Gastrocnemius medialis (tissue), 4 donors: ENCODE results near the gene INTS11. TPM values are rescaled to one million over a fixed set of nuclear protein-coding genes. Genes with fewer than 3 reads are reported as not detected.

Source experiments
- ATAC-seq, 2 donors: fragments of 150-250 bp; one replicate each; pipeline ENCODE4 v1.9.1; 2016
- DNase-seq, 2 donors: peaks; one replicate each; pipeline ENCODE4 v3.0.0-alpha.2; 2019
- H3K27ac ChIP-seq, 4 donors: fragments of 200-600 bp; sonication (generic); 1 replicate in 1 of 4; 2 replicates in 3 of 4; pipeline ENCODE4 v1.5.1; 2016 to 2018; ENCODE audit warnings: mild to moderate bottlenecking in 2 of 4, moderate library complexity in 1 of 4
- H3K27me3 ChIP-seq, 3 donors: fragments of 200-600 bp; sonication (generic) in 2 of 3; 1 replicate in 1 of 3; 2 replicates in 2 of 3; pipeline versions ENCODE4 v1.5.1 to v1.6.0; 2016 to 2019; ENCODE audit warnings: mild to moderate bottlenecking in 1 of 3, moderate library complexity in 1 of 3
- H3K36me3 ChIP-seq, 2 donors: fragments of 200-600 bp; sonication (generic) in 1 of 2; one replicate each; pipeline ENCODE4 v1.5.1; 2017 to 2018
- H3K4me1 ChIP-seq, 2 donors: fragments of 200-600 bp; sonication (generic) in 1 of 2; one replicate each; pipeline ENCODE4 v1.5.1; 2016 to 2017; ENCODE audit warnings: mild to moderate bottlenecking in 2 of 2
- H3K4me3 ChIP-seq, 4 donors: fragments of 200-600 bp; sonication (generic) in 3 of 4; 1 replicate in 1 of 4; 2 replicates in 3 of 4; pipeline ENCODE4 v1.5.1; 2016 to 2019; ENCODE audit warnings: mild to moderate bottlenecking in 2 of 4
- H3K9me3 ChIP-seq, 3 donors: fragments of 200-600 bp; sonication (generic) in 2 of 3; 1 replicate in 1 of 3; 2 replicates in 2 of 3; pipeline ENCODE4 v1.5.1; 2016 to 2019
- POLR2A ChIP-seq, 2 donors: fragments of 450-650 bp; IDR thresholded peaks; one replicate each; pipeline ENCODE4 v1.6.1; 2017; ENCODE audit warnings: antibody characterized with exemption in 2 of 2, mild to moderate bottlenecking in 2 of 2, moderate library complexity in 2 of 2
- in situ Hi-C, 4 donors: fragments of 200-750 bp; cut with MboI; loops; one replicate each; pipeline versions ENCODE4 v1.15.0 to v1.8.0; 2017; ENCODE audit warnings: low sequenced_read_pairs in 4 of 4
- intact Hi-C: fragments of 100-400 bp; cut with DNase I; formaldehyde crosslinking; loops from one replicate; pipeline ENCODE4 v1.15.1; 2023; ENCODE audit warnings: low total_unique reads
- total RNA-seq, 4 donors: library from RNA; depleted of rRNA; stranded (reverse); fragments of >200 nt; gene quantifications; one replicate each; pipeline versions ENCODE4 v1.1.0 to v1.2.3, GENCODE V29; 2016
- TF ChIP-seq, protein P1 (sequence below), 5 experiments: fragments of 450-650 bp in 3 of 5; fragments of 200-600 bp in 2 of 5; sonication (generic) in 2 of 5; IDR thresholded peaks in 4 of 5; conservative IDR thresholded peaks in 1 of 5; 1 replicate in 4 of 5; 2 replicates in 1 of 5; pipeline ENCODE4 v1.5.1; 2016 to 2019; ENCODE audit warnings: antibody characterized with exemption in 5 of 5, mild to moderate bottlenecking in 3 of 5, moderate library complexity in 3 of 5

Gene INTS11
- total RNA-seq, 4 donors from 2014 or later = 74.0 to 94.4 (median 84.7) TPM

GRCh38 chr1:1275836-1276235, 48.6 kb downstream of the INTS11 start:
- no peak for ATAC-seq
- no peaks in the 10 kb centered on the region for H3K27me3 ChIP-seq
- in situ Hi-C loops = no loop called here
- H3K4me1 ChIP-seq = peaks cover 26 to 28% of the 10 kb centered on the region in 2 donors
- no peak for DNase-seq
- TF ChIP-seq, protein P1, sequence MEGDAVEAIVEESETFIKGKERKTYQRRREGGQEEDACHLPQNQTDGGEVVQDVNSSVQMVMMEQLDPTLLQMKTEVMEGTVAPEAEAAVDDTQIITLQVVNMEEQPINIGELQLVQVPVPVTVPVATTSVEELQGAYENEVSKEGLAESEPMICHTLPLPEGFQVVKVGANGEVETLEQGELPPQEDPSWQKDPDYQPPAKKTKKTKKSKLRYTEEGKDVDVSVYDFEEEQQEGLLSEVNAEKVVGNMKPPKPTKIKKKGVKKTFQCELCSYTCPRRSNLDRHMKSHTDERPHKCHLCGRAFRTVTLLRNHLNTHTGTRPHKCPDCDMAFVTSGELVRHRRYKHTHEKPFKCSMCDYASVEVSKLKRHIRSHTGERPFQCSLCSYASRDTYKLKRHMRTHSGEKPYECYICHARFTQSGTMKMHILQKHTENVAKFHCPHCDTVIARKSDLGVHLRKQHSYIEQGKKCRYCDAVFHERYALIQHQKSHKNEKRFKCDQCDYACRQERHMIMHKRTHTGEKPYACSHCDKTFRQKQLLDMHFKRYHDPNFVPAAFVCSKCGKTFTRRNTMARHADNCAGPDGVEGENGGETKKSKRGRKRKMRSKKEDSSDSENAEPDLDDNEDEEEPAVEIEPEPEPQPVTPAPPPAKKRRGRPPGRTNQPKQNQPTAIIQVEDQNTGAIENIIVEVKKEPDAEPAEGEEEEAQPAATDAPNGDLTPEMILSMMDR (IDR thresholded peaks at IDR 0.05 in 4 of 5, conservative IDR thresholded peaks at IDR 0.05 in 1 of 5) = no peak
- no peak for TF ChIP-seq POLR2A (IDR thresholded peaks at IDR 0.05)
- H3K9me3 ChIP-seq = no peaks in the 10 kb centered on the region
- H3K4me3 ChIP-seq = no peak overlapping the region
- H3K27ac ChIP-seq = no peak overlapping the region
- intact Hi-C loops = no loop called here
- no peaks in the 10 kb centered on the region for H3K36me3 ChIP-seq

GRCh38 chr1:1274931-1275431, 49.5 kb downstream of the INTS11 start:
- no peak overlapping the region for H3K27ac ChIP-seq

DNA sequence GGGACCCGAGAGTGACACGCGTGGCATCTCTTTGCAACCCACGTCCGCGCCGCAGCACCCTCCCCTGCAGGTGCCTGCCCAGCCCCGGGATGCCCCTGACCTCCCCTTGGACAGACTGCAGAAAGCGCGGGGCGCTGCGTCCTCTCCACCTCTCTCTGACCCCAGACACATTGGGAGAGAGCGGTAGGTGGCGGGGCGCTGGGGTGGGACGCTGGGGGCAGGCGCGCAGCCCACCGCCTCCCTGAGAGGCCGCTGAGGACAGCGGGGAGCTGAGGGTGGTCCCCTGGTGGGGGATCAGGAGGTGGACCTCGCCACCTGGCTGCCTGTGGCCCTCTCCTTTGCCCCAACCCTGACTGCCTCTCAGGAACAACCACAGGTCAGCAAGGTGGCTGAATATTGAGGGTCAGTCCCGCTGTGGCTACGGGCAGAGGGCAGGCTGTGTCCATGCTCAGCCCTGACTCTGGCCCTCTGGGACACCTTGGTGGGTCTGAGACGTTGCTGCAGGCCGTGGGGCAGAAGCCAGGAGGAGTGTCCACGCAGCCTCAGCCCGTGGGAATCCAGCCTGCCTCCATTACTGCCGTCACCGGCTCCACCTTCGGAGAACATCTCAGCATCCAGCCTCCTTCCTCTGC, 50.0 kb downstream of the INTS11 start:
- TF ChIP-seq, protein P1 (IDR thresholded peaks at IDR 0.05 in 4 of 5, conservative IDR thresholded peaks at IDR 0.05 in 1 of 5) = no peak
- Histone ChIP-seq H3K4me3 (peak overlapping the region; percentile 79 to 92 (median 88)), H3K4me1 (peaks cover 34 to 43% of the 10 kb centered on the region in 2 donors), H3K27me3 (no peaks in the 10 kb centered on the region), H3K36me3 (no peaks in the 10 kb centered on the region), H3K9me3 (no peaks in the 10 kb centered on the region), H3K27ac (peak overlapping the region; percentile 83 to 93 (median 90))
- in situ Hi-C loops = loop anchor here in 2 of 4 donors (25.0 kb wide), 2 partner anchors 137 to 162 kb away; partner anchors contain the start of gene C1orf159 (in 1 of the 2)
- DNase-seq = no peak
- intact Hi-C loops = loop anchor here (5.0 kb wide), 1 partner anchor 103 kb away; the partner anchor contains the start of gene AURKAIP1
- ATAC-seq = peak in 1 of 2 donors; percentile 31

More at GRCh38 chr1:1274931-1275431, 49.5 kb downstream of the INTS11 start:
- Histone ChIP-seq H3K36me3 (no peaks in the 10 kb centered on the region), H3K4me3 (peak overlapping the region in 1 of 4 donors; percentile 84), H3K27me3 (no peaks in the 10 kb centered on the region), H3K9me3 (no peaks in the 10 kb centered on the region), H3K4me1 (peaks cover 34 to 37% of the 10 kb centered on the region in 2 donors)
- intact Hi-C loops (loop anchor here (5.0 kb wide), 1 partner anchor 102 kb away; the partner anchor contains the start of gene AURKAIP1), in situ Hi-C loops (loop anchor here in 2 of 4 donors (25.0 kb wide), 2 partner anchors 138 to 163 kb away; partner anchors contain the start of gene C1orf159 (in 1 of the 2))
- ATAC-seq = no peak
- TF ChIP-seq, protein P1 (IDR thresholded peaks at IDR 0.05 in 4 of 5, conservative IDR thresholded peaks at IDR 0.05 in 1 of 5) = no peak
- no peak for TF ChIP-seq POLR2A (IDR thresholded peaks at IDR 0.05)
- no peak for DNase-seq

DNA sequence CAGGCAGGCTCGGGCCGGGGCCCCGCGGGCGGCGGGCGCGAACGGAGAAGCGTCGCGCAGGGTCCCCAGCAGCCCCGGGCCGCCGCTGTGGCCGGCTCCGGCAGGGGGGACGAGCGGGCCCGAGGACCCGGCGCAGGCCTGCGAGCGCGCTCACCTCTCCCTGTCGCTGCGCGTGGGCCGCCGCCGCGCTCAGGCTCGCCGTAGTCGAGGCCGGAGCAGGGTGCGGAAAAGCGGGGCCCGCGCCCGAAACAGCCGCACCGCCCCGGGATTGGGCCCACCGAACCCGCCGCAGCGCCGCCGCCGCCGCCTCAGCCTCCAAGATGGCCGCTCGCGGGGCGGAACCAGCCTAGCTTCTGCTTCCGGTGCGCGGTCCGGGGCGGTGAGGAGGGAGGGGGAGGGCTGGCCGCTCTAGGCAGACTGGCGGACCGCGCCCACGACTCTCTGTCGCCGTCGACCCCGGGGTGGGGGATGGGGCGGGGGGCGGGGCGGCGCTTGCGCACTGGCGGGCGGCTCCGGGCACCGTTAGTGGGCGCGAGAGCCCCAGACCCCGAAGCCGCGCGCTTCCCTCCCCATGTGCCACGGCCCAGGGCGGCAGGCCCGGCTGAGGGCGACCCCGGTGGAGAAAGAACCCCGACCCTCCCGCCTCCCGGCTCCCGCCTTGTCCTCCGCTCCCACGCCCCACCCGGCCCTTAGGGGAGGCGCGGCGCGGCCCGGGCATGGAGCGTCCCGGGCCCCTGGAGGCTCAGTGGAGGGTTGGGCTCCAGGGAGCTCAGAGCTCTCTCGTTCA, 50.8 kb downstream of the INTS11 start, which contains the start of gene UBE2J2:
TSS of gene UBE2J2 (minus strand) at position 343 of the 787 bp plus-strand sequence. CDS start 5,862 bp downstream, outside the sequence.
- TF ChIP-seq, protein P1 (IDR thresholded peaks at IDR 0.05 in 4 of 5, conservative IDR thresholded peaks at IDR 0.05 in 1 of 5) = no peak
- TF ChIP-seq POLR2A (IDR thresholded peaks at IDR 0.05) = peak; percentile 75 to 88
- peaks cover 34 to 43% of the 10 kb centered on the region in 2 donors for H3K4me1 ChIP-seq
- no peaks in the 10 kb centered on the region for H3K36me3 ChIP-seq
- intact Hi-C loops = loop anchor here (1.0 to 5.0 kb wide), 5 partner anchors 33 to 157 kb away; partner anchors contain the start of genes ACAP3, AURKAIP1, B3GALT6 and C1orf159
- H3K27me3 ChIP-seq = no peaks in the 10 kb centered on the region
- H3K4me3 ChIP-seq = peak within 1 kb of the TSS; percentile 79 to 92 (median 88)
- peak; percentile 92 to 95 for ATAC-seq
- DNase-seq = peak; percentile 93
- no peaks in the 10 kb centered on the region for H3K9me3 ChIP-seq
- H3K27ac ChIP-seq = peak within 1 kb of the TSS; percentile 83 to 93 (median 90)
- in situ Hi-C loops = loop anchor here in 2 of 4 donors (25.0 kb wide), 2 partner anchors 136 to 161 kb away; partner anchors contain the start of gene C1orf159 (in 1 of the 2)
